Right atrium auricular region (tissue), 2 donors: ENCODE measurements around the gene MYOCD. TPM values are rescaled to one million over a fixed set of nuclear protein-coding genes. Genes with fewer than 3 reads are reported as not detected.

Experiments
- DNase-seq: peaks from one replicate; pipeline ENCODE4 v3.0.0-alpha.2; 2019; ENCODE audit warnings: low spot score
- H3K27ac ChIP-seq, 2 donors: fragments of 200-600 bp; sonication (generic); 1 replicate in 1 of 2; 2 replicates in 1 of 2; pipeline ENCODE4 v1.5.1; 2016 to 2019
- H3K27me3 ChIP-seq, 2 donors: fragments of 200-600 bp; sonication (generic); one replicate each; pipeline versions ENCODE4 v1.5.1 to v1.6.0; 2017 to 2019
- H3K36me3 ChIP-seq: fragments of 200-600 bp; sonication (generic); one replicate; pipeline ENCODE4 v1.5.1; 2016
- H3K4me1 ChIP-seq, 2 donors: fragments of 200-600 bp; sonication (generic); one replicate each; pipeline versions ENCODE4 v1.5.1 to v1.6.0; 2017 to 2019
- H3K4me3 ChIP-seq, 2 donors: fragments of 200-600 bp; sonication (generic); 1 replicate in 1 of 2; 2 replicates in 1 of 2; pipeline ENCODE4 v1.5.1; 2017 to 2019; ENCODE audit warnings: mild to moderate bottlenecking in 1 of 2, moderate library complexity in 1 of 2
- H3K9me3 ChIP-seq, 2 donors: fragments of 200-600 bp; sonication (generic); one replicate each; pipeline ENCODE4 v1.5.1; 2019
- total RNA-seq, 2 donors: library from RNA; depleted of rRNA; stranded (reverse); fragments of >200 nt; gene quantifications; one replicate each; pipeline ENCODE4 v1.1.0, GENCODE V29; 2016
- TF ChIP-seq, protein P1 (sequence below), 2 donors: fragments of 200-600 bp; sonication (generic); IDR thresholded peaks; one replicate each; pipeline ENCODE4 v1.5.1; 2019; ENCODE audit warnings: antibody characterized with exemption in 2 of 2

The MYOCD gene
- total RNA-seq, 2 donors from 2014 or later, result 50.6 to 65.1 TPM

DNA sequence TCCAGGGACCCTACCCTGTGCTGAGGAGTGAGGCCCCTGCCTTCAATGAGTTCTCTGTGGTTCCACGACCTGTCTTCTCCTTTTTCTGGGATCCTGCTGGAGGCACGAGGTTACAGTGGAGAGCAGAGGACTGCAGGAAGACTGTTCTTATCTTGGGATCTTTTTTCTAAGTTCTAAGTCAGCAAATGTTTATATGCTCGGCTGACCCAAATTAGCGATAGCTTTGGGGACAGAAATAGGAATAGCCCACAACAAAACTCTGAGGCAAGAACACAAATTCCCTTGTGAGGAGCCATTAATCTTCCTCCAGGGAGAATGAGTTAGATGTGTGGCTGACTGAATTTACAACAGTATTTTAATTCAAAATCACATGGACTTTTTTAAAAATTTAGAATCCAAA is 46.7 kb downstream of the MYOCD start:
- Histone ChIP-seq H3K36me3 (peaks cover 19% of the 10 kb centered on the region), H3K4me3 (no peak overlapping the region), H3K9me3 (no peaks in the 10 kb centered on the region), H3K27ac (peak overlapping the region in 1 of 2 donors; percentile 7), H3K4me1 (peaks cover 0 to 13% of the 10 kb centered on the region in 2 donors), H3K27me3 (no peaks in the 10 kb centered on the region)
- TF ChIP-seq, protein P1, sequence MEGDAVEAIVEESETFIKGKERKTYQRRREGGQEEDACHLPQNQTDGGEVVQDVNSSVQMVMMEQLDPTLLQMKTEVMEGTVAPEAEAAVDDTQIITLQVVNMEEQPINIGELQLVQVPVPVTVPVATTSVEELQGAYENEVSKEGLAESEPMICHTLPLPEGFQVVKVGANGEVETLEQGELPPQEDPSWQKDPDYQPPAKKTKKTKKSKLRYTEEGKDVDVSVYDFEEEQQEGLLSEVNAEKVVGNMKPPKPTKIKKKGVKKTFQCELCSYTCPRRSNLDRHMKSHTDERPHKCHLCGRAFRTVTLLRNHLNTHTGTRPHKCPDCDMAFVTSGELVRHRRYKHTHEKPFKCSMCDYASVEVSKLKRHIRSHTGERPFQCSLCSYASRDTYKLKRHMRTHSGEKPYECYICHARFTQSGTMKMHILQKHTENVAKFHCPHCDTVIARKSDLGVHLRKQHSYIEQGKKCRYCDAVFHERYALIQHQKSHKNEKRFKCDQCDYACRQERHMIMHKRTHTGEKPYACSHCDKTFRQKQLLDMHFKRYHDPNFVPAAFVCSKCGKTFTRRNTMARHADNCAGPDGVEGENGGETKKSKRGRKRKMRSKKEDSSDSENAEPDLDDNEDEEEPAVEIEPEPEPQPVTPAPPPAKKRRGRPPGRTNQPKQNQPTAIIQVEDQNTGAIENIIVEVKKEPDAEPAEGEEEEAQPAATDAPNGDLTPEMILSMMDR (IDR thresholded peaks at IDR 0.05), result no peak
- DNase-seq, result no peak

GRCh38 chr17:12712941-12713340 is 47.3 kb downstream of the MYOCD start:
- Histone ChIP-seq H3K27me3 (no peaks in the 10 kb centered on the region), H3K36me3 (peaks cover 24% of the 10 kb centered on the region), H3K9me3 (no peaks in the 10 kb centered on the region), H3K4me1 (peaks cover 0 to 13% of the 10 kb centered on the region in 2 donors), H3K4me3 (no peak overlapping the region), H3K27ac (peak overlapping the region; percentile 7 to 13)
- DNase-seq, result no peak
- TF ChIP-seq, protein P1 (IDR thresholded peaks at IDR 0.05), result no peak

DNA sequence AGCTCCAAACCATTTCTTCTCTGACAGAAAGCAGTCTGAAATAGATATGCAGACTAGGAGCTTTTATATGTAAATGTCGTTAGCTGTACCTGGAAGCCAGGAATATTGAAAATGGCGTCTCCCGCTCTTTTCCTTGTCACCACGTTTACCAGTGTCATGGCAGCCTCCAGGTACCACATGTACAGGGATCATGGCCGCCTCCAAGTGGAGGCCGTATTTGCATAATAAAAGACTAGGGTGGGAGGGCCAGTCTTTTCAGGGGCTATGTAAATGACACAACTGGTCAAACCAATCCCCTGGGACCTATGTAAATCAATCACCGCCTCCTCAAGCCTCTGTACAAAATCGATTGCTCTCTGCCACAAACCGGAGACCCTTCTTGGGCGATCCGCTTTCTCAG is 54.3 kb downstream of the MYOCD start:
- Histone ChIP-seq H3K9me3 (no peaks in the 10 kb centered on the region), H3K4me1 (no peaks in the 10 kb centered on the region), H3K36me3 (peaks cover 31% of the 10 kb centered on the region), H3K27me3 (no peaks in the 10 kb centered on the region), H3K27ac (no peak overlapping the region), H3K4me3 (no peak overlapping the region)
- DNase-seq, result no peak
- TF ChIP-seq, protein P1 (IDR thresholded peaks at IDR 0.05), result no peak

- Histone ChIP-seq H3K27me3 (no peaks in the 10 kb centered on the region), H3K4me3 (no peak overlapping the region), H3K36me3 (peaks cover 31% of the 10 kb centered on the region), H3K27ac (peak overlapping the region in 1 of 2 donors; percentile 37), H3K9me3 (no peaks in the 10 kb centered on the region), H3K4me1 (no peaks in the 10 kb centered on the region)
- no peak for DNase-seq
- TF ChIP-seq, protein P1 (IDR thresholded peaks at IDR 0.05), result no peak
These were observed 55.9 kb downstream of the MYOCD start for GRCh38 chr17:12721581-12721980.

DNA sequence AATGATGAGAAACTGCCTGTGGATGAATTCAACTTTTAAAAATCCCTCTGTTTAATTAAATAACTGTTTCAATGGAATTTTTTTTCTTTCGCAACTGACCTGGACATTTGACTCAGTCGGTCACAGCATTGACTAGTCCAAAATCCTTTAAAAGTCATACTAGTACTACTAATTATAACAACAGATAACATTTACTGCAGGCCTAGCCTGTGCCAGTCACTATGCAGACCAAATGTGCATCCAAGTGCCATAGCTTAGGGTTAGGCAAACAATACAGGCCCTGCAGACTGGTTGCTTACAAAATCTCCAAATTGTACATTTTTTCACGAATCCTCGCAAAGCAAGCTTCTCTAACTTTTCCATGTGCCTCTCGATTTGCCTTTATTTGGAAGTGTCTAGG is 56.6 kb downstream of the MYOCD start:
- no peaks in the 10 kb centered on the region for H3K27me3 ChIP-seq
- DNase-seq, result no peak
- H3K4me3 ChIP-seq, result no peak overlapping the region
- H3K4me1 ChIP-seq, result peaks cover 0 to 6% of the 10 kb centered on the region in 2 donors
- H3K36me3 ChIP-seq, result peaks cover 29% of the 10 kb centered on the region
- peak overlapping the region in 1 of 2 donors; percentile 37 for H3K27ac ChIP-seq
- TF ChIP-seq, protein P1 (IDR thresholded peaks at IDR 0.05), result no peak
- no peaks in the 10 kb centered on the region for H3K9me3 ChIP-seq

- no peak for DNase-seq
- no peaks in the 10 kb centered on the region for H3K27me3 ChIP-seq
- no peak overlapping the region for H3K4me3 ChIP-seq
- TF ChIP-seq, protein P1 (IDR thresholded peaks at IDR 0.05), result no peak
- H3K27ac ChIP-seq, result peak overlapping the region in 1 of 2 donors; percentile 93
- peaks cover 0 to 14% of the 10 kb centered on the region in 2 donors for H3K4me1 ChIP-seq
- no peaks in the 10 kb centered on the region for H3K9me3 ChIP-seq
- H3K36me3 ChIP-seq, result peaks cover 14% of the 10 kb centered on the region
These were observed 60.4 kb downstream of the MYOCD start for GRCh38 chr17:12726131-12726530.
